Ishikawa (cell line): ENCODE data around the gene GFI1B.

Experiments used
- CEBPB ChIP-seq: IDR thresholded peaks from 2 replicates; pipeline ENCODE4 v1.6.1; 2012
- CREB1 ChIP-seq: IDR thresholded peaks from 2 replicates; pipeline ENCODE4 v1.6.1; 2012; ENCODE audit warnings: low read depth
- EGR1 ChIP-seq: IDR thresholded peaks from 2 replicates; pipeline ENCODE4 v1.6.1; 2012
- EP300 ChIP-seq: IDR thresholded peaks from 2 replicates; pipeline ENCODE4 v1.6.1; 2012; ENCODE audit warnings: borderline replicate concordance
- FOXM1 ChIP-seq: IDR thresholded peaks from 2 replicates; pipeline ENCODE4 v1.6.1; 2012; ENCODE audit warnings: low read depth, borderline replicate concordance
- MAX ChIP-seq: IDR thresholded peaks from 2 replicates; pipeline ENCODE4 v1.6.1; 2012
- NFIC ChIP-seq: IDR thresholded peaks from 2 replicates; pipeline ENCODE4 v1.6.1; 2012
- RAD21 ChIP-seq: IDR thresholded peaks from 2 replicates; pipeline ENCODE4 v1.6.1; 2012; ENCODE audit warnings: low read depth
- REST ChIP-seq: IDR thresholded peaks from 2 replicates; pipeline ENCODE4 v1.6.1; 2012; ENCODE audit warnings: low read depth, mild to moderate bottlenecking
- TAF1 ChIP-seq: IDR thresholded peaks from 2 replicates; pipeline ENCODE4 v1.6.1; 2012; ENCODE audit warnings: low read depth, mild to moderate bottlenecking
- TCF12 ChIP-seq: IDR thresholded peaks from 2 replicates; pipeline ENCODE4 v1.6.1; 2012; ENCODE audit warnings: low read depth
- TEAD4 ChIP-seq: IDR thresholded peaks from 2 replicates; pipeline ENCODE4 v1.6.1; 2012
- USF1 ChIP-seq: IDR thresholded peaks from 2 replicates; pipeline ENCODE4 v1.6.1; 2012
- YY1 ChIP-seq: IDR thresholded peaks from 2 replicates; pipeline ENCODE4 v1.6.1; 2012; ENCODE audit warnings: low read depth
- ZBTB7A ChIP-seq: IDR thresholded peaks from 2 replicates; pipeline ENCODE4 v1.6.1; 2012; ENCODE audit warnings: low read depth

GFI1B gene

GRCh38 chr9:133008824-133009223 lies 30.3 kb downstream of the GFI1B start:
- TF ChIP-seq CEBPB (no peak), EP300 (no peak), TEAD4 (no peak), TCF12 (no peak), MAX (no peak), YY1 (no peak), TAF1 (no peak), RAD21 (no peak), EGR1 (no peak), USF1 (no peak), ZBTB7A (no peak), REST (no peak), NFIC (no peak), FOXM1 (no peak), CREB1 (no peak)

- TF ChIP-seq TAF1 (no peak), TCF12 (no peak), NFIC (no peak), CREB1 (no peak), CEBPB (no peak), RAD21 (no peak), ZBTB7A (no peak), USF1 (no peak), FOXM1 (no peak), TEAD4 (no peak), MAX (no peak), YY1 (no peak), EGR1 (no peak), REST (no peak), EP300 (no peak)
Measured at GRCh38 chr9:133009906-133010582, 31.6 kb downstream of the GFI1B start.

GRCh38 chr9:133014696-133015095 lies 36.2 kb downstream of the GFI1B start:
- TF ChIP-seq YY1 (no peak), EGR1 (no peak), MAX (no peak), ZBTB7A (no peak), EP300 (no peak), TCF12 (no peak), CREB1 (no peak), NFIC (no peak), TAF1 (no peak), FOXM1 (no peak), USF1 (no peak), TEAD4 (no peak), CEBPB (no peak)

GRCh38 chr9:133023117-133023890 lies 44.8 kb downstream of the GFI1B start:
- no peak for TF ChIP-seq TCF12
- no peak for TF ChIP-seq EP300
- TF ChIP-seq REST = no peak
- no peak for TF ChIP-seq TEAD4
- TF ChIP-seq YY1 = no peak
